Measurements from ENCODE around the gene HOXA4. TPM values are rescaled to one million over a fixed set of nuclear protein-coding genes. Genes with fewer than 3 reads are reported as not detected.

The HOXA4 gene
- total RNA-seq, 1 experiment from 2014 or later: not detected

DNA sequence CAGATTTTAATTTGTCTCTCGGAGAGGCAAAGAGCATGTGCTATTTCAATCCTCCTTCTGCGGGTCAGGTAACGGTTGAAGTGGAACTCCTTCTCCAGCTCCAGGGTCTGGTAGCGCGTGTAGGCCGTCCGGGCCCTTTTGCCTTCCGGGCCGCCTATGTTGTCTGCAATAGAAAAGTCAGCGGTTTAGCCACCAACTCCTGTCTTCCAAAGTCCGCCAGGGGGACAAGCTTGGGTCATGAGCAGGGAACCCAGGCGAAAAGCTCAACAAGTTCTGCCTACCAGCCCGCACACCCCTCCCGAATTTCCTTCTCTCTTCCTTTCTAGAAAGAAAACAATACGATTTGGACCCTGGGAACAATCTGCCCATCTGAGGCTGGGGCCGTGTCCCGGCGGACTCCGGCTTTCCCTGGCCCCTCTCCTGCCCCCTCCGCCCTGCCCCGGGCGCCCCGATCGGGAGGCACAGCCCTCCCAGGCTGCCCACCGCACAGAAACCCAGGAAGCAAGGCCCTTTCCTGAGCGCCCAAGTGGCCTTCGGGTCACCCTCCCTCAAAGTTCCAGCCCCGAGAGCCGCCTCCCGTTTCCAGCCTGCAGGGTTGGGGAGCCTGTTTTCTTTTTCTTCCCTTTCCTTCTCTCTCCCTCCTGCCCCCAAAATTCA lies 11.5 kb upstream of the HOXA4 start:
- Mint-ChIP-seq H3K4me3 (peak overlapping the region; percentile 74), H3K36me3 (no peaks in the 10 kb centered on the region), H3K4me1 (peaks cover 20% of the 10 kb centered on the region), H3K27ac (no peak overlapping the region), H3K27me3 (ENCODE audit: low read depth) (peaks cover 100% of the 10 kb centered on the region), H3K9me3 (no peaks in the 10 kb centered on the region)
- CTCF ChIA-PET: interaction anchor here (0.9 to 3.8 kb wide), 12 partner anchors 8 to 767 kb away, joined by 3 to 39 read pairs (median 6); partner anchors contain the start of genes HOXA13, HOXA3 and HOXA7
- TF ChIP-seq OVOL2 (CRISPR knock-in tag; IDR thresholded peaks at IDR 0.05; ENCODE audit: borderline replicate concordance): no peak
- no peak for TF ChIP-seq HMGA2 (CRISPR knock-in tag; IDR thresholded peaks at IDR 0.05)
- TF ChIP-seq KAT7 (CRISPR knock-in tag; IDR thresholded peaks at IDR 0.05; ENCODE audit: borderline replicate concordance): no peak
- TF ChIP-seq, protein P1, sequence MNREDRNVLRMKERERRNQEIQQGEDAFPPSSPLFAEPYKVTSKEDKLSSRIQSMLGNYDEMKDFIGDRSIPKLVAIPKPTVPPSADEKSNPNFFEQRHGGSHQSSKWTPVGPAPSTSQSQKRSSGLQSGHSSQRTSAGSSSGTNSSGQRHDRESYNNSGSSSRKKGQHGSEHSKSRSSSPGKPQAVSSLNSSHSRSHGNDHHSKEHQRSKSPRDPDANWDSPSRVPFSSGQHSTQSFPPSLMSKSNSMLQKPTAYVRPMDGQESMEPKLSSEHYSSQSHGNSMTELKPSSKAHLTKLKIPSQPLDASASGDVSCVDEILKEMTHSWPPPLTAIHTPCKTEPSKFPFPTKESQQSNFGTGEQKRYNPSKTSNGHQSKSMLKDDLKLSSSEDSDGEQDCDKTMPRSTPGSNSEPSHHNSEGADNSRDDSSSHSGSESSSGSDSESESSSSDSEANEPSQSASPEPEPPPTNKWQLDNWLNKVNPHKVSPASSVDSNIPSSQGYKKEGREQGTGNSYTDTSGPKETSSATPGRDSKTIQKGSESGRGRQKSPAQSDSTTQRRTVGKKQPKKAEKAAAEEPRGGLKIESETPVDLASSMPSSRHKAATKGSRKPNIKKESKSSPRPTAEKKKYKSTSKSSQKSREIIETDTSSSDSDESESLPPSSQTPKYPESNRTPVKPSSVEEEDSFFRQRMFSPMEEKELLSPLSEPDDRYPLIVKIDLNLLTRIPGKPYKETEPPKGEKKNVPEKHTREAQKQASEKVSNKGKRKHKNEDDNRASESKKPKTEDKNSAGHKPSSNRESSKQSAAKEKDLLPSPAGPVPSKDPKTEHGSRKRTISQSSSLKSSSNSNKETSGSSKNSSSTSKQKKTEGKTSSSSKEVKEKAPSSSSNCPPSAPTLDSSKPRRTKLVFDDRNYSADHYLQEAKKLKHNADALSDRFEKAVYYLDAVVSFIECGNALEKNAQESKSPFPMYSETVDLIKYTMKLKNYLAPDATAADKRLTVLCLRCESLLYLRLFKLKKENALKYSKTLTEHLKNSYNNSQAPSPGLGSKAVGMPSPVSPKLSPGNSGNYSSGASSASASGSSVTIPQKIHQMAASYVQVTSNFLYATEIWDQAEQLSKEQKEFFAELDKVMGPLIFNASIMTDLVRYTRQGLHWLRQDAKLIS (CRISPR knock-in tag; IDR thresholded peaks at IDR 0.05; ENCODE audit: borderline replicate concordance): no peak
- TF ChIP-seq, protein P2, sequence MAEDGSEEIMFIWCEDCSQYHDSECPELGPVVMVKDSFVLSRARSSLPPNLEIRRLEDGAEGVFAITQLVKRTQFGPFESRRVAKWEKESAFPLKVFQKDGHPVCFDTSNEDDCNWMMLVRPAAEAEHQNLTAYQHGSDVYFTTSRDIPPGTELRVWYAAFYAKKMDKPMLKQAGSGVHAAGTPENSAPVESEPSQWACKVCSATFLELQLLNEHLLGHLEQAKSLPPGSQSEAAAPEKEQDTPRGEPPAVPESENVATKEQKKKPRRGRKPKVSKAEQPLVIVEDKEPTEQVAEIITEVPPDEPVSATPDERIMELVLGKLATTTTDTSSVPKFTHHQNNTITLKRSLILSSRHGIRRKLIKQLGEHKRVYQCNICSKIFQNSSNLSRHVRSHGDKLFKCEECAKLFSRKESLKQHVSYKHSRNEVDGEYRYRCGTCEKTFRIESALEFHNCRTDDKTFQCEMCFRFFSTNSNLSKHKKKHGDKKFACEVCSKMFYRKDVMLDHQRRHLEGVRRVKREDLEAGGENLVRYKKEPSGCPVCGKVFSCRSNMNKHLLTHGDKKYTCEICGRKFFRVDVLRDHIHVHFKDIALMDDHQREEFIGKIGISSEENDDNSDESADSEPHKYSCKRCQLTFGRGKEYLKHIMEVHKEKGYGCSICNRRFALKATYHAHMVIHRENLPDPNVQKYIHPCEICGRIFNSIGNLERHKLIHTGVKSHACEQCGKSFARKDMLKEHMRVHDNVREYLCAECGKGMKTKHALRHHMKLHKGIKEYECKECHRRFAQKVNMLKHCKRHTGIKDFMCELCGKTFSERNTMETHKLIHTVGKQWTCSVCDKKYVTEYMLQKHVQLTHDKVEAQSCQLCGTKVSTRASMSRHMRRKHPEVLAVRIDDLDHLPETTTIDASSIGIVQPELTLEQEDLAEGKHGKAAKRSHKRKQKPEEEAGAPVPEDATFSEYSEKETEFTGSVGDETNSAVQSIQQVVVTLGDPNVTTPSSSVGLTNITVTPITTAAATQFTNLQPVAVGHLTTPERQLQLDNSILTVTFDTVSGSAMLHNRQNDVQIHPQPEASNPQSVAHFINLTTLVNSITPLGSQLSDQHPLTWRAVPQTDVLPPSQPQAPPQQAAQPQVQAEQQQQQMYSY (CRISPR knock-in tag; IDR thresholded peaks at IDR 0.05): no peak
- TF ChIP-seq, protein P3, sequence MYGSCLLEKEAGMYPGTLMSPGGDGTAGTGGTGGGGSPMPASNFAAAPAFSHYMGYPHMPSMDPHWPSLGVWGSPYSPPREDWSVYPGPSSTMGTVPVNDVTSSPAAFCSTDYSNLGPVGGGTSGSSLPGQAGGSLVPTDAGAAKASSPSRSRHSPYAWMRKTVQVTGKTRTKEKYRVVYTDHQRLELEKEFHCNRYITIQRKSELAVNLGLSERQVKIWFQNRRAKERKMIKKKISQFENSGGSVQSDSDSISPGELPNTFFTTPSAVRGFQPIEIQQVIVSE (CRISPR knock-in tag; IDR thresholded peaks at IDR 0.05; ENCODE audit: borderline replicate concordance): no peak
- TF ChIP-seq, protein P4, sequence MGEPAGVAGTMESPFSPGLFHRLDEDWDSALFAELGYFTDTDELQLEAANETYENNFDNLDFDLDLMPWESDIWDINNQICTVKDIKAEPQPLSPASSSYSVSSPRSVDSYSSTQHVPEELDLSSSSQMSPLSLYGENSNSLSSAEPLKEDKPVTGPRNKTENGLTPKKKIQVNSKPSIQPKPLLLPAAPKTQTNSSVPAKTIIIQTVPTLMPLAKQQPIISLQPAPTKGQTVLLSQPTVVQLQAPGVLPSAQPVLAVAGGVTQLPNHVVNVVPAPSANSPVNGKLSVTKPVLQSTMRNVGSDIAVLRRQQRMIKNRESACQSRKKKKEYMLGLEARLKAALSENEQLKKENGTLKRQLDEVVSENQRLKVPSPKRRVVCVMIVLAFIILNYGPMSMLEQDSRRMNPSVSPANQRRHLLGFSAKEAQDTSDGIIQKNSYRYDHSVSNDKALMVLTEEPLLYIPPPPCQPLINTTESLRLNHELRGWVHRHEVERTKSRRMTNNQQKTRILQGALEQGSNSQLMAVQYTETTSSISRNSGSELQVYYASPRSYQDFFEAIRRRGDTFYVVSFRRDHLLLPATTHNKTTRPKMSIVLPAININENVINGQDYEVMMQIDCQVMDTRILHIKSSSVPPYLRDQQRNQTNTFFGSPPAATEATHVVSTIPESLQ (CRISPR knock-in tag; IDR thresholded peaks at IDR 0.05): no peak
- TF ChIP-seq ZNF317 (CRISPR knock-in tag; IDR thresholded peaks at IDR 0.05; ENCODE audit: borderline replicate concordance, low read depth): no peak
- TF ChIP-seq, protein P5, sequence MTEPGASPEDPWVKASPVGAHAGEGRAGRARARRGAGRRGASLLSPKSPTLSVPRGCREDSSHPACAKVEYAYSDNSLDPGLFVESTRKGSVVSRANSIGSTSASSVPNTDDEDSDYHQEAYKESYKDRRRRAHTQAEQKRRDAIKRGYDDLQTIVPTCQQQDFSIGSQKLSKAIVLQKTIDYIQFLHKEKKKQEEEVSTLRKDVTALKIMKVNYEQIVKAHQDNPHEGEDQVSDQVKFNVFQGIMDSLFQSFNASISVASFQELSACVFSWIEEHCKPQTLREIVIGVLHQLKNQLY (CRISPR knock-in tag; IDR thresholded peaks at IDR 0.05): no peak
- TF ChIP-seq, protein P6, sequence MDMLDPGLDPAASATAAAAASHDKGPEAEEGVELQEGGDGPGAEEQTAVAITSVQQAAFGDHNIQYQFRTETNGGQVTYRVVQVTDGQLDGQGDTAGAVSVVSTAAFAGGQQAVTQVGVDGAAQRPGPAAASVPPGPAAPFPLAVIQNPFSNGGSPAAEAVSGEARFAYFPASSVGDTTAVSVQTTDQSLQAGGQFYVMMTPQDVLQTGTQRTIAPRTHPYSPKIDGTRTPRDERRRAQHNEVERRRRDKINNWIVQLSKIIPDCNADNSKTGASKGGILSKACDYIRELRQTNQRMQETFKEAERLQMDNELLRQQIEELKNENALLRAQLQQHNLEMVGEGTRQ (CRISPR knock-in tag; IDR thresholded peaks at IDR 0.05): no peak
- TF ChIP-seq, protein P7, sequence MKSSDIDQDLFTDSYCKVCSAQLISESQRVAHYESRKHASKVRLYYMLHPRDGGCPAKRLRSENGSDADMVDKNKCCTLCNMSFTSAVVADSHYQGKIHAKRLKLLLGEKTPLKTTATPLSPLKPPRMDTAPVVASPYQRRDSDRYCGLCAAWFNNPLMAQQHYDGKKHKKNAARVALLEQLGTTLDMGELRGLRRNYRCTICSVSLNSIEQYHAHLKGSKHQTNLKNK (CRISPR knock-in tag; IDR thresholded peaks at IDR 0.05): no peak
- no peak for TF ChIP-seq FOXK1 (CRISPR knock-in tag; IDR thresholded peaks at IDR 0.05)
- TF ChIP-seq, protein P8, sequence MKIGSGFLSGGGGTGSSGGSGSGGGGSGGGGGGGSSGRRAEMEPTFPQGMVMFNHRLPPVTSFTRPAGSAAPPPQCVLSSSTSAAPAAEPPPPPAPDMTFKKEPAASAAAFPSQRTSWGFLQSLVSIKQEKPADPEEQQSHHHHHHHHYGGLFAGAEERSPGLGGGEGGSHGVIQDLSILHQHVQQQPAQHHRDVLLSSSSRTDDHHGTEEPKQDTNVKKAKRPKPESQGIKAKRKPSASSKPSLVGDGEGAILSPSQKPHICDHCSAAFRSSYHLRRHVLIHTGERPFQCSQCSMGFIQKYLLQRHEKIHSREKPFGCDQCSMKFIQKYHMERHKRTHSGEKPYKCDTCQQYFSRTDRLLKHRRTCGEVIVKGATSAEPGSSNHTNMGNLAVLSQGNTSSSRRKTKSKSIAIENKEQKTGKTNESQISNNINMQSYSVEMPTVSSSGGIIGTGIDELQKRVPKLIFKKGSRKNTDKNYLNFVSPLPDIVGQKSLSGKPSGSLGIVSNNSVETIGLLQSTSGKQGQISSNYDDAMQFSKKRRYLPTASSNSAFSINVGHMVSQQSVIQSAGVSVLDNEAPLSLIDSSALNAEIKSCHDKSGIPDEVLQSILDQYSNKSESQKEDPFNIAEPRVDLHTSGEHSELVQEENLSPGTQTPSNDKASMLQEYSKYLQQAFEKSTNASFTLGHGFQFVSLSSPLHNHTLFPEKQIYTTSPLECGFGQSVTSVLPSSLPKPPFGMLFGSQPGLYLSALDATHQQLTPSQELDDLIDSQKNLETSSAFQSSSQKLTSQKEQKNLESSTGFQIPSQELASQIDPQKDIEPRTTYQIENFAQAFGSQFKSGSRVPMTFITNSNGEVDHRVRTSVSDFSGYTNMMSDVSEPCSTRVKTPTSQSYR (CRISPR knock-in tag; IDR thresholded peaks at IDR 0.05): no peak
- no peak for TF ChIP-seq TP53 (CRISPR knock-in tag; IDR thresholded peaks at IDR 0.05)
- no peak for TF ChIP-seq TCF7 (CRISPR knock-in tag; IDR thresholded peaks at IDR 0.05; ENCODE audit: low read depth)
- ATAC-seq (peak; percentile 24), DNase-seq (ENCODE audit: low spot score) (peak; percentile 43)
- POLR2A ChIA-PET: no interaction called here

All from WTC11 (cell line).